HG03432 (cell line): ENCODE data around the gene SPRY1.
A peak's percentile ranks its signal among the peaks of the same experiment; 100 is the strongest.

ENCODE experiments used
- ATAC-seq: cut with Tn5 transposase; IDR thresholded peaks from one replicate; pipeline ENCODE4 v1.9.1; 2021; ENCODE audit warnings: mild to moderate bottlenecking, moderate library complexity; ENCODE audit not compliant: unreplicated experiment

Gene SPRY1

DNA sequence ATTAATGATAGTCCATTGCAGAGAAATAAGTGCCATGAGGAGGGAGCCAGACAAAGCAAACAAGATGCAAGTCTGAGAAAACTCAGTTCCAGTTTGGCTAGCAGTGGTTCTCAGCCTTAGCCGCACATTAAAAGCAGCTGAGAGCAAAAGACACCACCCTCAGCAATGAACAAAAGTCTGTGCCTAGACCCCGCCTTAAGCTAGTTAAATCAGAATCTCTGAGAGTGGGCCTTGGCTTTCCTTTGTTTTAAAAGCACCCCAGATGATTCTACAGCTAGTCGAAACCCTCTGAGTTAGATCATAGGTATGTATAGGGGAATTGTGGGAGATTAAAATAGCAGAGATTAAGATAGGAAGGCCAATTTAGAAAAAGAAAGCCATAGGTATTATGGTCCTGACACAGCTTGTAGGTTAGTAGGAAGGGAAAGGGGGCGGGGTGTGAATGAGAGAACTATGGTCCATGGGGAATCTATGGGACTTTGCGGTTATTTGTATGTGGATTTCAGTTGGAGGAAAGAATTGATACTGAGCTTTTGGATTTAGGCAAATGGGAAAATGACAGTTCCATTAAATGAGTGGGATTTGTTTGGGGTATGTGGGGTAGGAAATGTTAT lies 12.0 kb downstream of the SPRY1 start:
- no peak for ATAC-seq

DNA sequence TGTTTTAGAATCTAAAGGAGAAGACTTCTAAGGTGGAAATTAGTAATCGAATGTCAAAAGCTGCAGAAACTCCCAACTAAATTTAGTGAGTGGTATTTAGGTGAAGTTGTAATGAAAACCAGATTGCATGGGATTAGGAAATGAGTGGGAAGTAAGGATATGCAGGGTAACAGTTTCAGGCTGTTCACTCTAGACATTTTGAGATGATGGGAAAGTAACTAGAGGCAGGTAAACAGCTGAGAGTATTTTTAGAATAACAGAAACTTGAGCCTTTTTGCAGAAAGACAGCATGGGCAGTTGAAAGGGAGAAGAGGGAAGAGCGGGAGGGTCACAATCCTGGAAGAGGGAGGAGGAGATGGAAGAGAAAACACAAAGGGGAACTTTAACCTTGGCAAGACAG lies 12.7 kb downstream of the SPRY1 start:
- no peak for ATAC-seq

DNA sequence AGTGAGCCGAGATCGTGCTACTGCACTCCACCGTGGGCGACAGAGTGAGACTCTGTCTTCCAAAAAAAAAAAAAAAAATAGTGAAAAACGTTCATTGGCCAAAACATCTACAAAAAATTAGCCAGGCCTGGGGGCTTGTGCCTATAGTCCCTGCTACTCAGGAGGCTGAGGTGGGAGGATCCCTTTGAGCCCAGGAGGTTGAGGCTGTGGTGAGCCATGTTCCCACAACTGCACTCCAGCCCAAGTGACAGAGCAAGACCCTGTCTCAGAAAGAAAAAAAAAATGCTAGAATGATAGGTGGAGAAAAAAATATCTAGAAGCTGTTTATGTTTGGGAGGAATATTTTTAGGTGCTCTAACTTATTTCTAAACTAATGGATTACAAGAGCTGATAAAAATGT lies 14.9 kb downstream of the SPRY1 start:
- no peak for ATAC-seq

DNA sequence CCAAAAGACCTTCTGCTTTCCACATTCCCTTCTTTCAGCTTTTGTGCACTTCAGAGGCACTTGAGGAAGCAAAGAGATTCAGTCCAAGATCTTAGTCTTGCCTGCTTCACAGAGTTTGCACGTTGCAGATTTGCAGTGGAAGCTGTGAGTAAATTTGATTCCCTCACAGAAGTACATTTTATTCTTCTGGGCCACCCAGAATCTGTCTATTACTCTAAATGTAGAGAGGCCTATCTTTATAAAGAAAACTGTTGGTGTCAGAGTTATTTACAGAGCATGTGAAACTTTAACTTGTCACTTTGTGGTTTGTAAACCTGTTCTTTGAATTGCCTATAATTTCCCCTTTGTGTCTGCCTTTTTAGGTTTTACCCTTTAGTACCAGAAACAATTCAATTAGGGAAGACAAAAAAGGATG lies 15.5 kb downstream of the SPRY1 start:
- ATAC-seq: peak; percentile 83

DNA sequence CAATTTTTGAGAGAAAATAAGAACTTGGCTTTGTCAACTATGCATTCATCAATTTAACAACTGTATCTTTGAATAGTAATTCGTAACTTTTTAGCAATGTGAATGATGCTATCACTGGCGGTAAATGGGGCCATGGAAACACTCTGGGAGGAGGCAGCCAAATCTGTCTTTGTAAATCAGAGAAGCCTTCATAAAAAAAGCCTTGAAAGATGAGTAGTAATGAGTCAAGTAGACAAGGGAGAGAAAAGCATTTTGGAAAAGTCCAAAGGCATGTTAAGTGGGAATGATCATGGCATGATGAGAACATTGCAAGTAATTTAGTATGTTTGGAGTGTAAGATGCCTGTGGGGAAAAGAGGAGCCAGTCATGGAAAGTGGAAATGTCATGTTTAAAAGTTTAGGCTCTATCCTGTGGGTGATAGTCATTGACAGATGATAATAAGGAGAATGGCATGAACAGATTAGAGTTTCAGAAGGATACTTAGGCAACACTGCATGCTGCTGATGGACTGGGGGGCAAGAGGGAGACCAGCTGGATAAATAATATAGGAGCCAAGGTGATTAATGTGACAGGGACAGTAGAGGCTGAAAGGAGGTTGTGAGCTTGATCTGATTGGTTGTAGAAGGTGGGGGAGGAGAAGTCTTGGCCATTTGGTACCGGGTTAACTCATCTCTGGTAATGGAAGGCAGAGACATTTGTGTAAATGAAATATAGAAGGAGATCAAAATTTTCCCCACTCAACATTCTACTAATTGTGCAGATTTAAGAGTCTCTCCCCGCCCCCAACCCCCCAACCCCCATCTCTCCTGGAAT lies 16.3 kb downstream of the SPRY1 start:
- no peak for ATAC-seq

DNA sequence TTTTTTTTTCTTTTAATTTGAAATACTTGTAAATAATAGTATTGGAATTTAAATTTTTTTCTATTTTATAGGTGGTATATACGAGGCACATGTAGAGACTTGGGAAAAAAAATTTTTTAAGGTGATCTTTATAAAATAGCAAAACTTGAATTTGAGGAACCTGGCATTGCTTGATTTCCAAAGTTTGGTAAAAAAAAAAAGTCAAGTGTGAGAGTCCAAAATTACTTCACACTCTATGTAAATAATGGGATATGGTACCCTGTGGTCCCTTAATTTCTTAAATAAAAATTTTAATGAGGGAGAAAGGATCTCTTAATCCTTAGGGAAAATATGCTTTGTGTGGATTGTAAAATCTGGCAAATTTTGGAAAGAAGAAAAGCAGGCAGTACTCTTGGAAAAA lies 19.0 kb downstream of the SPRY1 start:
- ATAC-seq: no peak

DNA sequence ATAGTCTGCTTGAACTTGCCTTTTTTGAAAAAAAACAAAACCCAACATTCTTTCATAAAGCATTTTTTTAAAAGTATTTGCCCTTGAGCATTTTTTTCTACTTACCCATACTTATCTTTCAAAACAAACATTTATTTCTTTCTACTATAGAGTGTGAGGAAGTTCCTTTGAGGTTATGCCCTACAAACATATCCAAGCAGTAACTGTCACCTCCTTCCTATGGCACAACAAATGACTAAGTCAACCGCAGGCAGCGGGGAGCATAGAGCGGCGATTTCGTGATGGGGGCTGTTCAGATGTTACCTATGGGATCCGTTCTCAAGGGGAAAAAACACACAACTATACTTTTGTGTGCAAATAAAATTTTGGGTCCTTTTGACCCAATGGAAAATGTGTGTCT lies 19.4 kb downstream of the SPRY1 start:
- peak; percentile 35 for ATAC-seq

DNA sequence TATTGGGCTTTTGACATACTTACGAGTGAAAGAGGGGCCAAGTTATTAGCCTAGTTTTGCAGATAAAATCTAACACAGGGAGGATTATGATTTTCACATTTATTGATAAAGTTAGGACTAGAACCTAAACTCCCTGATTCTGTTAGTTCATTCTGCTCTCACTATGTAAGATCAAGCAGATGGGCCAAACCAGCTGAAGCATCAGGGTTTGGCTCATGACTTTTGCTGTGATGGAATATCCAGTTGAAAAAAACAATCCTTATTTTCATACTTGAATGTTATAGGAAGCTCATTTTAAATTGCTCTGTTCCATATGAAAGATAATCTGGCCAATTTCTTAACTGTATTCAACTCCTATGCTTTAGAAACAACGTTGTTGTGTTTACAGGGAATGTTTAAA lies 21.2 kb downstream of the SPRY1 start:
- ATAC-seq: no peak

DNA sequence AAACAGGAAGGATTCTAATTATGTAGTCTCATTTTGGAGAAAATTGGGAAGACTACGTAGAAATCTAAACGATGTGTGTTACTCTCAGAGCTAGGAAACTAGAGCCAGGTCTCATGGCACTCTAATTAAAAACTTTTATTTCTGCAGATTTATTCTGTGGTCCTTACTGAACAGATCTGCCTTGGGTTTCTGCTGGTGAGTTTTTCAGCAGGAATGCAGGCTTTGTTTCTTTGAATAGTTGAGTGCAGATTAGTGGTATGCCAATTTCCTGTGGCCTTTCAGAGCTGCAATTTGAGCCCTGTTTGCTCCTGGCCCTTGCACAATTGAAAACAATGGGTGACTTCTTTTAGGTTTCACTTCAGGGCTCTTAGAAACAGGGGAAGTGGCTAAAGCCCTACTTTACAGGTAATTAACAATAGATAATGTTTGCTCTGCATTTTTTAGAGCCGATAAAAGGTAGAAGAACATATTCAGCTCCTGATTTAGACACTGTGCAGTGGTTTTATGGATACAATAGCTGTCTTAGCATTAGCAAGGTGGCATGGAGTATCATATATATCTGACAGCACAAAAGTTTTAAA lies 21.8 kb downstream of the SPRY1 start:
- peak; percentile 77 for ATAC-seq

DNA sequence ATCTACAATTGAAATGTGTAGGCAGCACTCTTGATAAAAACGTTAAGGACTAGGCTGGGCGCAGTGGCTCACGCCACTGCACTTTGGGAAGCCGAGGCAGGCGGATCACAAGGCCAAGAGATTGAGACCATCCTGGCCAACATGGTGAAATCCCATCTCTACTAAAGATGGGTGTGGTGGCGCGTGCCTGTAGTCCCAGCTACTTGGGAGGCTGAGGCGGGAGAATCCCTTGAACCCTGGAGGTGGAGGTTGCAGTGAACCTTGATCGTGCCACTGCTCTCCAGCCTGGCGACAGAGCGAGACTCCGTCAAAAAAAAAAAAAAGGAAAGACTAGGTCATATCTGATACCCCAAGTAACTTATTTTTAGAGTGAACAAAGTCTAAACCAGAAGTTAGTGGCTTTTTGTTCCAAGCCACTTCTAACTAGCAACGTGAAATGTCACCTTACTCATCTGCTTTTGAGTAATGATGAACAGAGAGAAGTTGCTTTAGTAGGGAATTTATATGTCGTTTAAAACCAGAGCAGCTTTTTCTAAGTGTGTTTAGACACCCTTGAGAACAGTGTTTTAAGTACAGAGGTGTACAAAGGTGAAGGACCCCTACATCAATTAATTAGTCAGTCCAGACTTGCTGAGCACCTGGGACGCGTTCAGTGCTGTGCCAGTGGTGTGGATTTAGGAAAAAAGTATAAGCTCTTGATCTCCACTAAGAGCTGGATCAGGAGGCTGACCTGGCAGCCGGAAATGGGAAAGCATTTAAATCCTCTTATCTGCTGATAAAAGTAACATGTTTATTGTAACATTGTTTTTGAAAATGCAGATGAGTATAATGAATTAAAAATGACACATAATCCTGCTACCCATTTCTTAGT lies 23.5 kb downstream of the SPRY1 start:
- no peak for ATAC-seq

DNA sequence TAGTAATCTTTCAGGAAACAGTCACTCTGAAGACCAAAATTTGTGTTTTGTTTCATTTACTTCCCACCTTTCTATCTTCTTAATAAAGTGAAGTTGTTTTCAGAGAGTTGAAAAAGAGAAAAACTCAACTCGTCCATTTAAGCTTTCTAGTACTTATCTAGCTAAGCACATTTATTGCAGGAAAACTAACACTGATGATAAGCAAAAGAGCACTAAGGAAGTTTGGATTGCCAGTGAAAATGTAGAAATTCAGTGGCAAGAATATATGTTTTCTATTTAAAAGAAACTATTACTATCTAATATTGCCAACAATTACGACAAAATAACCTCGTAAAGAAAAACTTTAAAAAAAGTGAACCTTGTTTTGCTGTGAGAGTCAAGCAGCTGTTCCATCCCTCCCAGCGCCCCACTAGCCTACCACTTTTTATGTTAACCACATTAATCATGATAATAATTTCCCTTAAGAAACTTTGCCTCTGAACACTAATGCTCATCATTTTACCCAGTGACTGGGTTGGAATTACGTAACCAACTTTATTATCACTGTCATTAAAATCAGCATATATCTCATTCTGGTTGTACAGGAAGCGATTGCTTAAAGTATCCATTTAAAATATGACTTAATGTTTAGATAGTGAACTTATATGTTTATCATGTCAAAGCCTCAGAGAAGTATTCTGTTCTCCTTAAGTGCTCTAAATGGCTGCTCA lies 24.8 kb downstream of the SPRY1 start:
- ATAC-seq: no peak

DNA sequence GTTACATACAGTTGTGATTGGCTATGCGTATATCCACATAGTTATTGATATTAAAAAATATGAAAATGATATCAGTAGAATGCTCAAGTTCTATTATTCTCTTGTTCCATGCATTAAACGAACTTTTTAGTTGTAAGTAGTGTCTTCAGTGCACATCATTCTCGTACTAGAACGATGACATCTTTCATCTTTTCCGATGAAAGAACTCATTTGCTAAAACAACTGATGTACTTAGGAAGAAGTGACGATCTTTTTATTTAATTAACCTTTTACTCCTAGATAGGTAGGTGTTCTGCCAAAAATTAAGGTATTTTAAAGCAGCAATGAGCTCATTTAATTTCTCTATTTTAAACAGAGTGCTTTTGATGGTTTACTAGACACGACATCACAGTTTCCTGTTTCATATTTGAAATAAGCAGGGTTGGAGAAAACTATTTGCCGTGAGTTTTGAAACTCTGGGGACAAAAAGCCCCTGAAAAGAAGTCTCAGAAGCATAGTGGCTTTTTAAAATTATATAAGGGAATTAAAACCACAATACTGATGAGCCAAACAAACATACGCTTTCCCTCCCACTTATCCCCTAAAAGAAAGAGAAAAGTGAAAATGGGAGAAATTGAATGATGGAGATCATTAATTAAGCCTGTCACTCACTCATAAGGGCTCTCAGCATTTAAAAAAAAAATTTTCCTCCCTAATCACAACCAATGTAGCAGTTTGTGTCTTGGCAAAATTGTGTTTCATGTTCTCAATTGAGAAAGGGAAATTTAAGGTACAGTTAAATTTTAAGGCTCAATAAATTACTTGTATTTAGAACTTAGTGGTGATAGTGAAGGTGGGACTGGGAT lies 25.6 kb downstream of the SPRY1 start:
- peak; percentile 42 for ATAC-seq

DNA sequence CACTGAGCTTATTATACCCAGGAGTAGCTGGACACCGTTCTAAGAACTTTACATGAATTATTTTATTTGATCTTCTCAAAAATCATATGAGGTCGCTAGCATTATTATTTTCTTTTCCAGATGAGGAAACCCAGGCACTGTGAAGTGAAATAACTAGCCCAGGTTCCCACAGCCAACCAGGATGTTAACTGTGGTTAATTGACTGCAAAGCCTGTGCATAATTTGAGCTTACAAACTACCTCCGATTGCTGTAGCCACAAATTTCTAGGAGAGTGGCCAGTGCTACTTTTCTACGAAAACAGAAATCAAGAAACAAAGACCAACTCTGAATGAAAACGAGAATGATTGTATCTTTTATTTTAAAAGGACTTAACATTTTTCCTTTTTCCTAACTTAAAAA lies 27.2 kb downstream of the SPRY1 start:
- ATAC-seq: no peak

DNA sequence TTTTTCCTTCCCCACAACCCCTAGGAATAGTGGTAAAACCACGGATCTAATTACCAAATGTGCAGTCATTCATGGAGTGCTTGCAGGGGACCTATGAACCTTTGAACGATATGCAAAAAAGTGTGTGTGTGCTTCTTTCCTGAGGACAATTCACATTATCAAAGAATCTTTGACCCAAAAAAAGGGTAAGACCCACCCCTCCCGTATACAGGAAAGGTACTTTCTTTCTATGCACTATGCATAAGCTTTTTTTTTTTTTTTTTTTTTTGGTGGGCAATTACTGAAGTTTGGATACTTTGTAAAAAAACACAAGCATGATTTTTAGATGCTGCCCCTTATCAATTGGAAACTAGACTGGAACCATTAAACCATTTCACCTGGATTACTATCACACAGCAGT lies 31.4 kb downstream of the SPRY1 start:
- ATAC-seq: no peak

DNA sequence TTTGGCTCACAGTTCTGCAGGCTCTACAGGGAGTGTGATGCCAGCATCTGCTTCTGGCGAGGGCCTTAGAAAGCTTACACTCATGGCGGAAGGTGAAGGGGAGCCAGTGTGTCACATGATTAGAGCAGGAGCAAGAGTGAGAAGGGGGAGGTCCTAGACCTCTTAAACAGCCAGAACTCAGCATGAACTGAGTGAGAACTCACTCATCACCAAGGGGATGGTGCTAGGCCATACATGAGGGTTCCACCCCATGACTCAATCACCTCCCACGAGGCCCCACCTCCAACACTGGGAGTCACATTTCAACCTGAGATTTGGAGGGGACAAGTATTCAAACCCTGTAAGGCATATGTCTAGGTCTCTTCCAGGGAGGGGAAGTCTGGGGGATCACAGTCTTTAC lies 33.4 kb downstream of the SPRY1 start:
- ATAC-seq: no peak

DNA sequence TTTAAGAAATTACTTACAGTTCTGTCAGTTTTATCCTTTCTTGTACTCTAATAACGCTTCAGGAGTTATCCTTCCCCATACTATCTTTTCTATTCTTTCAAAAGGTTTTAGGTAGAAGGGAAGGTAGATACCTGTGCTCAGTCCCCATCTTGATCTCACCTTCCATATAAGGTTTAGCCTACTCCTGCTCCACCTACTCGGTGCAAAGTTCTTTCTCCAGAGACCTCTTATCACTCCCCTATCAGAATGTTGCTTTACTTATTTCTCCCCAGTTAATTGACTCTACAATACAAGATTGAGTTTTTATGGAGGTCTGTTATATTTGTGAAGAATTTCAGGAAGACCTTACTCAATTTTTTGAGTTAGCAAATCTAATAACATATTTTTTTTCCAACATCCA lies 33.9 kb downstream of the SPRY1 start:
- no peak for ATAC-seq

DNA sequence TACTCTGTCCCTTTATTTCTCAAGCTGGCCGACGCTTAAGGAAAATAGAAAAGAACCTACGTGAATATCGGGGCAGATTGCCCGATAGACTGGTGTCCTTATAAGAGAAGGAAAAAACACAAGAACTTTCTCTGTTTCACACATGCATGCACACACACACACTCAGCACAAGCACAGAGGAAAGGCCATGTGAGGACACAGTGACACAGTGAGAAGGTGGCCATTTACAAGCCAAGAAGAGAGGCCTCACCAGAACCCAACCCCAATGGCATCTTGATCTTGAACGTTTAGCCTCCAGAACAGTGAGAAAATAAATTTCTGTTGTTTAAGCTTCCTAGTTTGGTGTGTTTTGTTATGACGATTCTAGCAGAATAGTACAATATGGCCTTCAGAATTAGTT lies 37.0 kb downstream of the SPRY1 start:
- no peak for ATAC-seq

DNA sequence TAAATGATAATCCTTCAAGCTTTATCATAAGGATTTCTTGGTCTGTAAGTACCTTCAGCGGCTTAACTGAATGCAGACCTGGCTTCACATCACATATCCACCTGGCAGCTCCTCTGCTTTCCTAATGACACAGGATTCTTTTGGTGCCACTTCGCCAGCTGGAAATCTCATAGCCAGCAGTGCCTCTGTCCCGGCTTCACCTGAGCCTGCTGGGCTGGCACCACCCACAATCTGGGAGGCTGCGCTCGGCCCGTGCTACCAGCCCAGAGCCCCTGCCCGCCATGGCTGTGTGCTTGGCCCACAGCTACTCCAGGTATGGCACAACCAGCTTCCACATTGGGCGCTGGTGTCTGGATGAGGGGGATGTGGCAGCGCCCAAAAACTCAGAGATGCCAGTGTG lies 37.4 kb downstream of the SPRY1 start:
- ATAC-seq: no peak

DNA sequence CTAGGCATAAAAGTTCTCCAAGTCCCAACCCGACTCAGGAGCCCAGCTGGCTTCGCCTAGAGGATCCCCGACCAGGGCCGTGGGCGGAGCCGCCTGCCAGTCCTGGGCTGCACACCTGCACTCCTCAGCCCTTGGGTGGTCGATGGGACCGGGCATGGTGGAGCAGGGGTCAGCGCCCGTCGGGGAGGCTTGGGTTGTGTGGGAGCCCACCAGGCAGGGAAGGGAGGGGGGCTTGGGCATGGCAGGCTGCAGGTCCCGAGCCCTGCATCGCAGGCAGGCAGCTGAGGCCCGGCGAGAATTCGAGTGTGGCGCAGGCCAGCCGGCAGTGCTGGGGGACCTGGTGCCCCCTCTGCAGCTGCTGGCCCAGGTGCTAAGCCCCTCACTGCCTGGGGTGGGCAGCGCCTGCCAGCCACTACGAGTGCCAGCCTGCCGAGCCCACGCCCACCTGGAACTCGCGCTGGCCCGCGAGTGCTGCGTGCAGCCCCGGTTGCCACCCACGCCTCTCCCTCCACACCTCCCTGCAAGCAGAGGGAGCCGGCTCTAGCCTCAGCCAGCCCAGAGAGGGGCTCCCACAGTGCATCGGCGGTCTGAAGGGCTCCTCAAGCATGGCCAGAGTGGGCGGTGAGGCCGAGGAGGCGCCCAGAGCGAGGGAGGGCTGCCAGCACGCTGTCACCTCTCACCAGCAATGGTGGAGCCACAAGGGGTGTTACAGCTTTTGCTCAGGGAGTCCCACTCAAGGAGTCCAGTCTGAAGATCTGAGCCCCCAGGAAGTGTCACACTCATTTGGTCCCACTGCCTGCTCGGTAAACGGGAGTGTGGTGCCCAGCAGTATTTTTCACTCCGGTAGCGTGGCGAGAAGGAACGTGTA lies 38.9 kb downstream of the SPRY1 start:
- ATAC-seq: no peak
